Testis (tissue), 2 donors: ENCODE data around the gene KCNJ16.

Experiments used
- CTCF ChIP-seq, 3 experiments: fragments of 450-650 bp in 2 of 3; fragments of 200-600 bp in 1 of 3; sonication (generic) in 1 of 3; IDR thresholded peaks; one replicate each; pipeline ENCODE4 v1.5.1; 2016 to 2019; ENCODE audit warnings: antibody characterized with exemption in 3 of 3, mild to moderate bottlenecking in 2 of 3, moderate library complexity in 1 of 3
- POLR2A ChIP-seq: fragments of 450-650 bp; IDR thresholded peaks from one replicate; pipeline ENCODE4 v1.6.1; 2017; ENCODE audit warnings: antibody characterized with exemption, mild to moderate bottlenecking, moderate library complexity

GRCh38 chr17:70089513-70090148 lies 14.6 kb downstream of the KCNJ16 start:
- TF ChIP-seq CTCF (IDR thresholded peaks at IDR 0.05) (no peak), POLR2A (no peak)
